ENCODE data around the gene ASIC4. TPM values are rescaled to one million over a fixed set of nuclear protein-coding genes. Genes with fewer than 3 reads are reported as not detected.

The ASIC4 gene
- total RNA-seq, 3 donors from 2014 or later = 0.09 TPM; not detected in 2

GRCh38 chr2:219492575-219492974 lies 21.7 kb upstream of the ASIC4 start:
- TF ChIP-seq CTCF (IDR thresholded peaks at IDR 0.05) = no peak
- intact Hi-C loops (cut with DNase I, micrococcal nuclease) = no loop called here
- Histone ChIP-seq H3K4me3 (no peak overlapping the region), H3K36me3 (ENCODE audit: low read depth) (no peaks in the 10 kb centered on the region), H3K9me3 (no peaks in the 10 kb centered on the region), H3K4me1 (ENCODE audit: low read depth) (peaks cover 12% of the 10 kb centered on the region)
- DNase-seq (no peak), ATAC-seq (no peak)

DNA sequence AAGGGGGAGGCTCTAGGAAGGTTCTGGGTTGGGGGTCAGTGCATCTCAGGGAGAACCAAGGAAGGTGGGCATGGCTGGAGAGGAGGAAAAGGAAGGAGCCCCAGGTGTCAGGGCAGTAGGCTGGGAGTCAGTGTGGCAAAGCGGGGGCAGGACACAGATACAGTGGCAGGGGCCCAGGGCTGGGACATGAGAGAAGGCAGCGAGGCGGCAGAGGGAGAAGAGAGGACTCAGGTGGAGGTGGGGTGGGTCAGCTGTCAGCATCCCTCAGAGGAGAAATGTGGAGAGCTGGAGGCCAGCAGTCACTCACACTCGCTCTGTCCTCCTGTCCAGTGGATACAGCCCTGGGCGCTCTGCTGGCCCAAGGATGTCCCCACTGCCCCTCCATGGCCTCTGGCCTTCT lies 21.2 kb upstream of the ASIC4 start:
- Histone ChIP-seq H3K9me3 (no peaks in the 10 kb centered on the region), H3K36me3 (ENCODE audit: low read depth) (no peaks in the 10 kb centered on the region), H3K4me1 (ENCODE audit: low read depth) (peaks cover 14% of the 10 kb centered on the region), H3K4me3 (no peak overlapping the region)
- intact Hi-C loops (cut with DNase I, micrococcal nuclease) = no loop called here
- no peak for TF ChIP-seq CTCF (IDR thresholded peaks at IDR 0.05)
- no peak for DNase-seq
- ATAC-seq = no peak

- ATAC-seq = no peak
- intact Hi-C loops (cut with DNase I, micrococcal nuclease) = no loop called here
- Histone ChIP-seq H3K36me3 (ENCODE audit: low read depth) (no peaks in the 10 kb centered on the region), H3K4me1 (ENCODE audit: low read depth) (peaks cover 24% of the 10 kb centered on the region), H3K4me3 (no peak overlapping the region), H3K9me3 (no peaks in the 10 kb centered on the region)
- no peak for TF ChIP-seq CTCF (IDR thresholded peaks at IDR 0.05)
- no peak for DNase-seq
Observed at GRCh38 chr2:219494952-219495530, 19.2 kb upstream of the ASIC4 start.

- Histone ChIP-seq H3K4me1 (ENCODE audit: low read depth) (peaks cover 25% of the 10 kb centered on the region), H3K9me3 (no peaks in the 10 kb centered on the region), H3K36me3 (ENCODE audit: low read depth) (no peaks in the 10 kb centered on the region), H3K4me3 (no peak overlapping the region)
- DNase-seq (peak in 2 of 3 donors; percentile 59 to 67), ATAC-seq (no peak)
- intact Hi-C loops (cut with DNase I, micrococcal nuclease) = no loop called here
- TF ChIP-seq CTCF (IDR thresholded peaks at IDR 0.05) = peak; percentile 25
Observed at GRCh38 chr2:219495531-219496122, 18.7 kb upstream of the ASIC4 start.

GRCh38 chr2:219496247-219496824 lies 17.9 kb upstream of the ASIC4 start:
- ATAC-seq (no peak), DNase-seq (no peak)
- H3K4me3 ChIP-seq = no peak overlapping the region
- H3K9me3 ChIP-seq = no peaks in the 10 kb centered on the region
- H3K4me1 ChIP-seq (ENCODE audit: low read depth) = peaks cover 25% of the 10 kb centered on the region
- intact Hi-C loops (cut with DNase I, micrococcal nuclease) = no loop called here
- H3K36me3 ChIP-seq (ENCODE audit: low read depth) = no peaks in the 10 kb centered on the region
- TF ChIP-seq CTCF (IDR thresholded peaks at IDR 0.05) = no peak
